Neuron (in vitro differentiated cells): Measurements from ENCODE around the gene RFX8.
"Not testable (repeated sequence)": the region's sequence is repeated elsewhere in the genome, so short reads cannot be mapped to it uniquely, and the experiment has no call there.

ENCODE experiments used
- H2AFZ ChIP-seq: one replicate; pipeline ENCODE4 v1.6.1; 2013; ENCODE audit warnings: low read depth, mild to moderate bottlenecking, inconsistent platforms, low read length, moderate library complexity
- H3K27me3 ChIP-seq: one replicate; pipeline ENCODE4 v1.6.1; 2013; ENCODE audit warnings: low read length; ENCODE audit not compliant: insufficient read depth
- H3K36me3 ChIP-seq: one replicate; pipeline ENCODE4 v1.6.1; 2013; ENCODE audit warnings: low read length; ENCODE audit not compliant: insufficient read depth
- H3K4me1 ChIP-seq: one replicate; pipeline ENCODE4 v1.6.1; 2013; ENCODE audit warnings: low read length; ENCODE audit not compliant: insufficient read depth
- H3K4me3 ChIP-seq: 2 replicates; pipeline ENCODE4 v1.5.1; 2013; ENCODE audit warnings: mild to moderate bottlenecking, low read length, moderate library complexity
- H3K9me3 ChIP-seq: one replicate; pipeline ENCODE4 v1.6.1; 2013; ENCODE audit warnings: low read length

The RFX8 gene

DNA sequence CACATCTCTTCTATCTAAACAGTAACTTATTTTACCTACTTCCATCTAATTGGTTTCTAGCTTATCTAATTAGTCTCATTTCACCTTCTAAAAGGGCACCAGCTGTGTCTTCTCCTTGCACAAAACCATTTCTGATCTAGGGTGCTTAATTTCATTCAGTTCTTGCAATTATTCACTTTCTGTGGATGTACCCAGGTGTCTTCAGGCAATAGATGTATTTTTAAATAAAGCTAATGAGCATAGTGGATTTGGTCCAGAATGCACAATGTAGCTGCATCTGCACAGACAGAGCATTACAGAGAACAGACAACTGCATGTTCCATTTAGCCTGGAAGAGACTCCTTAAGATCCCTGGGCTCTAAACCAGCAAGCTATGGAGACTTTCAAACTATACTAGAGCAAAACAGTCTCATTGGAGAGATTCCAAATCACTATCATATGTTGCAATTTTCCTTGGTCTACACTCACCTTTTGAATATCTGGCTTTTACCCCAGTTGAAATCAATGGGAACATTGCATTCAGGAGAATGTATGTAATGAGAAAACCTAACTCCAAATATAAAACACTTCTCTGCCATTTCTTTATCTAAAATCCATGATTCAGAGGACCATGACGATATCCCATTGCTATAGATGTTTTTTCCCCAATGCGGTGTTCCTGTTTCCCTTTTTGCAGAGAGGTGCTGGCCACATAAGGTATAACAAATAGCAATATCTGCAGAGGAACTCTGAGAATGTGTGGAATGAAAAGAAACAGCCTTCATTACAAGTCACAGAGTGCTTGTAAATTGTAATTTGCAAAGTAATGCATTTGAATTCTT lies 3.5 kb upstream of the RFX8 start:
- Histone ChIP-seq H3K9me3 (peaks cover 2% of the 10 kb centered on the region), H2AFZ (no peak overlapping the region), H3K4me1 (peaks cover 5% of the 10 kb centered on the region), H3K4me3 (no peak overlapping the region), H3K36me3 (no peaks in the 10 kb centered on the region), H3K27me3 (peaks cover 4% of the 10 kb centered on the region)

DNA sequence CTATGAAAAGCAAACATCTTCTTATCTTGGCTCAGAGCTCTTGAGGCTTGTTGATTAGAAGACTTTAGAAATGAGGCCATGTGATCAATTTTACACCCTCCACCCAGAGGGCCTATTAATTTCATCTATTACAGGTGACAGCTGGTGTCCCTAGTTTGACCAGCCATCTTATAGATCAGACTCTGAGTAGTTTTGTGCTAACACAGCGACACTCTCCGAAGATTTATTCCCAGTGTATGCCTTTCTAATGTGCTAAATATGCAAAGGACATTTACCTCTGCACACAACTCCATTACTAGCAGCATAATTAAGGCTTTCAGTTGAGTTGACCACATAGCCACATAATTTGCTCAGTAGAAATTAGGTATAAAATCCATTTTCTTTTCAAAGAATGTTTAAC lies 2.6 kb upstream of the RFX8 start:
- no peak overlapping the region for H2AFZ ChIP-seq
- H3K9me3 ChIP-seq: peaks cover 2% of the 10 kb centered on the region
- no peaks in the 10 kb centered on the region for H3K36me3 ChIP-seq
- H3K4me1 ChIP-seq: peaks cover 5% of the 10 kb centered on the region
- no peak overlapping the region for H3K4me3 ChIP-seq
- peaks cover 7% of the 10 kb centered on the region for H3K27me3 ChIP-seq

DNA sequence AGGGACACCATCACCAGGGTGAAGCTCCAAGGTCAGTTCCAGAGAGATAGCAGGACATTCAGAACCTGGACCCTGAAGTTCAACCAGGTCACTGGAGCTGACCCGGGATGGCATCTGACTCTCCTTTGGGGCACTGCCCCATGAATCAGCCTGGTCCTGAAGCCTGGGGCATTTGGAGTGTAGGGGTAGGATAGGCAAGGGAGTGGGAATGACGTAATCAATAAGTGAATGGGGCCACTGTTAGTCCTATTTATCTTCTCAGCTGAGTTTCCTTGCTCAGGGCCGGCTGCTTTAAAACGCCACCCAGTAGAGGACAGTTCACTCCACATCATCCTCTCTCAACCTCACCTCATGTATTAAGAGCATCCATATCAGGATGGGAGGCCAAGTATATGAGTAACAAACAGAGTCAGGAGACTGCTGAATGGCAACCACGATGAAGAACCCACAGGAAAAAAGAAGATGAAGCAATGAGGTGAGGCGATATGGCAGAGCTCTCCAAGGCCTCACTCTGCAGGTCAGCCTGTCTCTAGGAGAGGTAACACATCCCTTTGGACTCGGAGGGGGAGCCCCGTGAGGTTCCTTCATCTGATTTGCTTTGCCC lies 1.8 kb upstream of the RFX8 start:
- no peak overlapping the region for H2AFZ ChIP-seq
- H3K9me3 ChIP-seq: peaks cover 2% of the 10 kb centered on the region
- no peak overlapping the region for H3K4me3 ChIP-seq
- peaks cover 7% of the 10 kb centered on the region for H3K27me3 ChIP-seq
- peaks cover 5% of the 10 kb centered on the region for H3K4me1 ChIP-seq
- no peaks in the 10 kb centered on the region for H3K36me3 ChIP-seq

DNA sequence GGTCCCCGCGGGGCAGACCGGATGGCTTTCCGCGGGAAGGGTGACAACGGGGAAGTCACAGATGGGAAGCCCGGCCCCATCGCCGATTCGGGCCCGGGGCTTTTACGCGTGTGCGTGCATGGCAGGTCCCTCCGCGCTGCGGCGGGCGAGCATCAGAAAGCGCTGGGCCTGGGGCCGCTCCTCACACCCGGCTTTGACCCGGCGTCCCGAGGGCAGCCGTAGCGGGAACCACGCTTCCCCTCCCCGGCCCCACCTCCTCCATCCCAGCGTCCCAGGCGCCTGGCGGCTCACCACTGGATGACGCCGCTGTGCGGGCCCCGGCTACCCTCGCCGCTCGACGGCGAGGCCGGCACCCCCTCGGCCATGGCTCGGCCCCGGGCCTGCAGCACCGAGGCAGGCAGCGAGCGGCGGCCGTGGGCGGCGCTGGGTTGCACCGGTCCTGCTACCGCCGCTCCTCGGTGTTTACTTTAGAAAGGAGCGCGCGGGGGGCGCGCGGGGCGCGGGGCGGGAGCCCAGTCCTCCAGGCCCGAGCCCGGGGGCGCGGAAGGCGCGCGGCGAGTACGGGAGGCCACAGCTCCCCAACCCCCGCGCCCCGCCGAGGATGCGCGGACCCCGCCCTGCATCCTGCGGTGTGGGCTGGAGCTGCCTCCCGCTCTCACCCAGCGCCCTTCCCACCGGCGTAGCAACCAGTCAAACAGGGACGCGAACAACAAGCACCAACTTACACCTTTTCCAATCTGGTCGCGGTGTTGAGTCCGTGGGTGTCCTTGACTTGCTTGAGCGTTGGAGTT lies 806 bp downstream of the RFX8 start:
- Histone ChIP-seq H3K4me1 (peaks cover 2% of the 10 kb centered on the region), H2AFZ (no peak overlapping the region), H3K36me3 (no peaks in the 10 kb centered on the region), H3K9me3 (peaks cover 2% of the 10 kb centered on the region), H3K27me3 (peaks cover 7% of the 10 kb centered on the region), H3K4me3 (no peak overlapping the region)

DNA sequence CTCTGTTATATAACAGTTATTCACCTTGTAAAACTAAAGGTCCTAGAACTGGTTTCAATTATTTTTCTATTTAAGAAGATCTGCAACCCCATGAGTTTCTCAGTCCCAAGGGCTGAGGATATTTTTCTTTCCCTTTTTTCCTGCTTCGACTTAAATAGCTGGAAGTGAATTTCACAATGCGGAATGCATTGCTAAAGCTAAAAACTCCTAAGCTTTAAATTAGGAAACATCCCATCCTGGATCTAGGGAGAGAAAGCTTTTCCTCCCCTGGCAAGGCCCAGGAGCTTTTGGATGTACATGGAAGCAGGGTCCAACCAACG lies 1.4 kb downstream of the RFX8 start:
- Histone ChIP-seq H3K4me1 (no peaks in the 10 kb centered on the region), H3K27me3 (peaks cover 7% of the 10 kb centered on the region), H2AFZ (no peak overlapping the region), H3K36me3 (no peaks in the 10 kb centered on the region), H3K4me3 (no peak overlapping the region), H3K9me3 (peaks cover 2% of the 10 kb centered on the region)

DNA sequence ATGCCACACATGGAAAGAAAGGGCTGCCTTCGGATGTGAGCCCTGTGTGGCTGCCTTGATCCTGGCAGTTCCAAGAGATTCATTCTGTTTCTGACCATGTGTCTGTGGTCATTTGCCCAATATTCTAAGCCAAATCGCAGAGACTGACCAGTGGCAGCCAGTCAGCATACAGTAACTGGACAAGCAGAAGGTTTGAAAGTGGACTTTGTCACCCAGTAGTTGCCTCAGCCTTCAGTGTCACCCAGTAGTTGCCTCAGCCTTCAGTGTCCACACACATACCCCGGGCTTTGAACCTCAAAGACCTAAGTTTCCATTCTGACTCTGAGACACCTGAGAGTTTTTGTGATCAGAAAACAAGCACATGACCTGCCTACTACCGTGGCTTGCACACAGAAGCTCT lies 5.0 kb downstream of the RFX8 start:
- no peak overlapping the region for H2AFZ ChIP-seq
- peaks cover 13% of the 10 kb centered on the region for H3K27me3 ChIP-seq
- H3K36me3 ChIP-seq: no peaks in the 10 kb centered on the region
- no peak overlapping the region for H3K4me3 ChIP-seq
- peaks cover 2% of the 10 kb centered on the region for H3K9me3 ChIP-seq
- no peaks in the 10 kb centered on the region for H3K4me1 ChIP-seq

DNA sequence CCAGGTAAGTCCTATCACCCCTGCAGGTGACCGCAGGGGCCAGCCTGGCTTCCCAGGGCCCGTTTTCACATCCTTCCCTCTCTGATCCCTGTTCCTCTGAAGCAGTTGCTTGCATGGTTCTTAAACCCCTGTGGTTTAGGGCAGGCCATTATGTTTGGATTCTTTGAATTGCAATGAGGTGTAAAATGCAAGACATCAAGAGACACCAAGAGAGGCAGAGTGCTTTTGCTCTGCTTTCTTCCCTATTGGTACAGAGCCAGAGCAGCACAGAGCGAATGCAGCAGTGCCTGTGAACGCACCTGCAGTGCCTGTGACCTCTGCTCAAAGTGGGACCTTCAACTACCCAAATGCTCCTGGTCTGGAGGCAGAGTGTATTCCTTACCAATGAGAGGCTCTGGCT lies 7.6 kb downstream of the RFX8 start:
- Histone ChIP-seq H3K27me3 (peaks cover 9% of the 10 kb centered on the region), H3K36me3 (no peaks in the 10 kb centered on the region), H3K4me1 (no peaks in the 10 kb centered on the region), H3K9me3 (no peaks in the 10 kb centered on the region), H3K4me3 (no peak overlapping the region), H2AFZ (no peak overlapping the region)

DNA sequence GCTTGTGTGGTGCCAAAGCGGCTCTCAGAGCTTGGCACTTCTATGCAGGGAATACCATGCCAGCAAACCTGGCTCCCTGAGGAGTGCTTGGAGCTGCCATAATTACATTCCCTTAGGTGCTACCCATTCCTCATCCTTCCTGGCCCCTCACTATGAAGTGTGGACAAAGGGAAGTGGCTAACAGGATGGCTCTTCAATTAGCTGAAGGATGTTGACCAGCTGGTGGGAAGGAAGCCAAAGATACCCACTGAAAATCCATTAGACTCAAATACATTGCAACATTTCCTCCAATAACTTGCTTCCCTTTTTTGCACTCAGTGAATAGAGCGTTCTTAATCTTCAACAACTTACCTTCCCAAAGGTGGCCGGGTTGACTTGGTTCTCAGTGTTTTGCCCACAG lies 8.5 kb downstream of the RFX8 start:
- H2AFZ ChIP-seq: no peak overlapping the region
- no peaks in the 10 kb centered on the region for H3K9me3 ChIP-seq
- H3K4me1 ChIP-seq: no peaks in the 10 kb centered on the region
- H3K27me3 ChIP-seq: peaks cover 9% of the 10 kb centered on the region
- no peaks in the 10 kb centered on the region for H3K36me3 ChIP-seq
- no peak overlapping the region for H3K4me3 ChIP-seq

DNA sequence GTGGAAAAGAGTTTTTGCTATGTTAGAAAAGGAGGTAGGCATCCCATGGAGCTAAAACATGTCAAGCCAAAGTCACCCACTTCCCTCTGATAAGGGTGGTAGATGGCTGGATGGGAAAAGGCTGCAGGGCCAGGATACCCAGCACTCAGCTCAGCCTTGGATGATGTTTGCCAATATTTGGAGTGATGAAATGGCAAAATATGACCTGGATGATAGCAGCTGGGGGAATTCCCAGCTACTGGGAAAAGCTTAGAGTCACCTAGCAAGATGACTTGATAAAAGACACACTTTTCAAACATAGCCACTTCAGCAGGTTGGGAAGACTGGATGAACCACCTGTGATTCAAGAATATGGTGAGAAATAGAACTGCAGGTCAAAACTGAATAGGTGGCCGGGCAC lies 10.1 kb downstream of the RFX8 start:
- H3K4me1 ChIP-seq: no peaks in the 10 kb centered on the region
- peaks cover 9% of the 10 kb centered on the region for H3K27me3 ChIP-seq
- no peaks in the 10 kb centered on the region for H3K9me3 ChIP-seq
- H3K36me3 ChIP-seq: no peaks in the 10 kb centered on the region
- no peak overlapping the region for H2AFZ ChIP-seq
- no peak overlapping the region for H3K4me3 ChIP-seq

DNA sequence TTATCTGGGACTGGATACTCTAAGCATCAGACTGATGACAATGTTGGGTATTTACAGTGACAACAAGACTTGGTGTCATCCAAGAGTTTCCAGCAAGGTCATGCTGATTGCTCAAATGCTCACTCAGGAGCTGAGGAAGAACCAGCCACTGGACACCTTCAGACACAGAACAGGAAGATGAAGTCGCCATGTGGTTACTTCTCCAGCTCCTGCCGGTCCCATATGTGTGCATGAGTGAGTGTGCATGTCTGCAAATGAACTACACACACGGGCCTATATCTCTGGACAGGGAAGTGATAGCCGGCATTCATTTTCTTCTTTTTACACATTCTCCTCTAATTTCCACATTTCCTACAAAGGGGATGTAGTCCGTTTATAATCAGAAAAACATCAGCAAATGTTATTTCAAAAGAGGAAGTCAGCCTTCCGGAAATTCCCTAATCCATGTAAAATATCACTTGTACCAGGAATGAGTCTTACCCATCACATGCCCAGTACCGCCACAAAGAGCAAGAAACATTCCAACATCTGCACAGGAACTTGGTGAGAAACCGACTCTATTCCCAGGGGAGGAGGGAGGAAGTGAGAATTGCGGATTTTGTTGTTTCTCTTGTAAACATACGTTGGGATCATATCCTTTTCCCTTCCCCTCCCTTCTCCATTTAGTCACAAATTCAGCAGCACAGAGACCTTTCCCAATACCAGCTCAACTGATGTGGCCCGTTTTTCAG lies 10.8 kb downstream of the RFX8 start:
- no peak overlapping the region for H3K4me3 ChIP-seq
- H2AFZ ChIP-seq: no peak overlapping the region
- H3K9me3 ChIP-seq: no peaks in the 10 kb centered on the region
- no peaks in the 10 kb centered on the region for H3K36me3 ChIP-seq
- H3K4me1 ChIP-seq: no peaks in the 10 kb centered on the region
- H3K27me3 ChIP-seq: peaks cover 9% of the 10 kb centered on the region

DNA sequence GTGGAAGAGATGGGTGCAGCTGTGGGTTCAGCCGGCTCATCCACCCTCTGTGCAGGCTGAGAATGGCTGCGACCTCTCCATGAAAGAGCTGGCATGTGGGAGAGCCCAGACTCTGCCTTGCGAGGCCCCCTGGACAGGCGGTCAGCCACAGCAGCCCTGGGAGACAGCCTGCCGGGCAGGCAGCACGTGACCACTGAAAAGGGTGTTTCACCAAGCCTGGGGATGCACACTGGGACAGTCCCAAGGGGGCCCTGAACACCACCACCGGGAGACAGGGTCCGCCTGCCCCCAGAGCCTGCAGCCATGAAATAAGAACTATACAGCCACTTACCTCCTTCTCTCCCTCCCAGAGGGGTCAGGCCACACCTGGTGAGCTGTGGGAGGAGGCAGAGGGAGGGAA lies 11.5 kb downstream of the RFX8 start:
- peaks cover 9% of the 10 kb centered on the region for H3K27me3 ChIP-seq
- H3K9me3 ChIP-seq: no peaks in the 10 kb centered on the region
- no peak overlapping the region for H2AFZ ChIP-seq
- no peaks in the 10 kb centered on the region for H3K4me1 ChIP-seq
- no peak overlapping the region for H3K4me3 ChIP-seq
- no peaks in the 10 kb centered on the region for H3K36me3 ChIP-seq

DNA sequence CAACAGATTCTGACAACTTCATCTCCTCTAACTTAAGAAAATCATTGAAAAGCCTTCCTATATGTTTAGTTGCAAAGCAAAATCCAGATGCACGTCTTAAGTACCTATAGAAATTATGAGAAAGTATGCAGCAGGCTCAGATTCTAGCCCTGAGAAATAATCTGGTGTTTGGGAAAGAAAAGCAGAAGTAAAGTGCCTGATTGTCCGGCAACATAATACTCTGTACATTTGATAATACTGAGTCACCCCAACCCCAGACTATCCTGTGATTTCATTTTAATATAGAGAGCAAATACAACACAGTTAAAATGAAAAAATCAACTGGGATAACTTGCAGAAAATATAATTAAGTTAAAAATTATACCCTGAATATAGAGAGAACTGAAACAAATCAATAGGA lies 13.5 kb downstream of the RFX8 start:
- Histone ChIP-seq H3K4me1 (no peaks in the 10 kb centered on the region), H3K36me3 (no peaks in the 10 kb centered on the region), H2AFZ (no peak overlapping the region), H3K4me3 (no peak overlapping the region), H3K9me3 (no peaks in the 10 kb centered on the region), H3K27me3 (peaks cover 6% of the 10 kb centered on the region)

DNA sequence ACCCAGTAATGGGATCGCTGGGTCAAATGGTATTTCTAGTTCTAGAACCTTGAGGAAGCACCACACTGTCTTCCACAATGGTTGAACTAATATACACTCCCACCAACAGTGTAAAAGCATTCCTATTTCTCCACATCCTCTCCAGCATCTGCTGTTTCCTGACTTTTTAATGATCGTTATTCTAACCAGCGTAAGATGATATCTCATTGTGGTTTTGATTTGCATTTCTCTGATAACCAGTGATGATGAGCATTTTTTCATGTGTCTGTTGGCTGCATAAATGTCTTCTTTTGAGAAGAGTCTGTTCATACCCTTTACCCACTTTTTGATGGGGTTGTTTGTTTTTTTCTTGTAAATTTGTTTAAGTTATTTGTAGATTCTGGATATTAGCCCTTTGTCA lies 20.5 kb downstream of the RFX8 start:
- H3K4me3 ChIP-seq, H2AFZ ChIP-seq, H3K9me3 ChIP-seq, H3K4me1 ChIP-seq, H3K27me3 ChIP-seq, H3K36me3 ChIP-seq: not testable (repeated sequence)
